ENCODE data around the gene P2RY12.

The P2RY12 gene

DNA sequence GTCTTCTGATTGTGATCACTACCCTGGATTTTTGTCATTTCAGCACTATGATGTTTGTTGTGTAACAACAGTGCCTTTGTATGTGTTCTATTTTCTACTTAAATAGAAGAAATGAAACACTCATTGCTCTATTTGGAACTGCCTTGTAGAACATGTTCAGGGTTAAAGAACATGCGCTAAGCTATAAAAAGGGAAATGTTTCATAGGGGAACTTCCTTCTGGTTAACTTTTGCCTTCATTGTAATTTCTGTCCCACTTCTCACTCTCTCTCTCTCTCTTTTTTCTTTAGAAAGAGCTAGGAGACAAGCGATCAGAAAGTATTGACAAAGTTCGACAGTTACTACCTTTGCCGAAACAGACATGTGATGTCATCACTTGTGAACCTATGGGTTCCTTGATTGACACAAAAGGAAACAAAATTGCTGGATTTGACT is at the start of gene P2RY12:
TSS of gene P2RY12 (minus strand) at position 13 of the 434 bp plus-strand sequence. CDS start 45,908 bp downstream, outside the sequence.
- no peak for DNase-seq

DNA sequence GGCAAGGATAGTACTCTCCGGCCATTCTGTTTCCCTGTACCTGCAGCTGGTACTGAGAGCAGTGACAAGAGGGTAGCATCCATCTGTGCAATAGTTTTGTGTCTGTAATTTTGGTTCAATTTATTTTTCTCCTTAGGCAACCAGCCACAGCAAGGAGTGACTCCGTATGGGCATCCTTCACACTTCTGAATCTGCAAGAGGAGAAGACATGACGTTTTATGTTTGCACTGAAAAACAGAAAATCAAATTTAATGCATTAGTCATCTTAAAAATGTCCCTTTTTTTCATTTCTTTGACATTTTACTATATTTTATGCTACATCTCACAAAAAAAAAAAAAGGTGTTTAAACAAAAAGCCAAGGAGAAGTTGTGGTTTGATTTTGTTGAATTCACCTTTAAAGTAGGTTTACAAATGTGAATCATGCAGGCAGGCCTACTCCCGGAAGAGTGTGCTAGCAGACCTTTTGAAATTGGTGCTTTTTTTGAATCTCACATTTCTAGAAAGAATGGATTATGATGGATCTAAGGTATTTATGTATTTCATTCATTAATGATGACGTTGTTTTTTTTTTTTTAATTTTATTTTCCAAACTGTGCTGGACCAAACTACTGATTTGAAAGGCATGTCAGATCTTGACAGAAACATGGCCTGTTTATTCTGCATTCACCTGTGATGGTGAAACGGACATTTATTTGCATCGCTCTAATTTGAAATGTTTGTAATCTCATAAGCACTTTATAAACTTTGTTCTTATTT is 48.2 kb upstream of the P2RY12 start:
- no peak for DNase-seq

DNA sequence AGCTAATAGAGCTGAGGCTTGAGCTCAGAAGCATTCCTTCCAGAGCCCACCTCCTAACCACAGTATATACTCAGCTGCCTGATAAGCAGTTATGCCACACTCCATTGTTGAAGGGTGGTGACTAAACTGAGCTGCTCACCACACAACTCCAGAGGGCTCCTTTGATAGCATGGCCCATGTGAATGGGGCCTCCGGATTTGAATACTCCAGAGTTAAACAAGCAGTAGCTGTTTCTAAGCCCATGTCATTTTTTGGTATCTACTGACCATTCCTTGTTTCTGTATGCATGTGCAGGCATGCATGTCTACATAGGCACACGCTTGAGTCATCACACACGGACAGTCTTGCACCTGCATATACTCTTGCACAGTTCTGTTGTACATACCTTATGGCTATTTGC is 47.4 kb upstream of the P2RY12 start:
- DNase-seq = peak; percentile 47

DNA sequence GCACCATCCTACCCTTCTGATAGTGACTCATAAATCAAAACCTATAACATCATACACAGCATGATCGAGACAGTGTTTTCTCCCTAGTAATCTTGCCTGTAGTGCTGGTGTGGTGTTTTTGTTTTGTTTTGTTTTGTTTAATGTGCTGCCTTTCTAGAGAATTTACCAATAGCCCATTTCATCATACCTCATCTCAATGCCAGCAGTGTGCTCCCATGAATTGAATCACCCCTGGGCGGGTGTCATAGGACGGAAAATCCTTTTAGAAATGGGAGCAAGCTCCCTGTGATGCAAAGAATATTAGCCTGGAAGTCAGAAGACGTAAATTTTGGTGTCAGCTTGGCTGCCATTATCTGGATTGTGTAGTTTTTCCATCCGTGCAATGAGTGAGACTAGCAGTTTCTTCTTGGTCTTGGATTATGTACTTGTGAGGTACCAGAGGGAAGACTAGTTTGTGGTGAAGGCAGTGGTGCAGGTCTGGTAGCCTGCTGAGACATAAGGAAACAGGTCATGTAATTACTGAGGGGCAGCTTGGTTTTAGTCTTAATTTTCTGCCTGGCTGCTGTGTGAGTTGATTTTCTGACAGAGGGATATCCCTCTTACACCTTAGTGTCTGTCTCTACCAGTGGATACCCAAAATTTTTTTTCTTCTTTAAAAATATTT is 46.4 kb upstream of the P2RY12 start:
- DNase-seq = no peak

DNA sequence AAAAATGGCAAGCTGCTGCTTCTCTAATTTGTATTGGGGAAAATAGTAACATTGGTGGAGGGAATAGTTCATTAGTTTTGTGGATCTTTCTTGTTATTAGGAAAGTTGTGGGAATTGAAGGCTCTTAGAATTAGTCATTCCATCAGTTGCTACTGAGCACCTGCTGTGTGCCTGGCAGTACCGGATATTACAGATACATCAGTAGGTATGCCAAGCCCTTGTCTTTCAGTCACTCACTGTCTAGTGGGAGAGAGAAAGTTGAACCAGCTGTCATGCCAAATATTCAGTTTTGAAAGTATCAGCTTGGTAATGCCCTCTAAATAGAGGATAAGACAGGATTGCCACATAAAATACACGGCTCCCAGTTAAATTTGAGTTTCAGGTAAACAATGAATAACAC is 43.8 kb upstream of the P2RY12 start:
- DNase-seq = no peak

DNA sequence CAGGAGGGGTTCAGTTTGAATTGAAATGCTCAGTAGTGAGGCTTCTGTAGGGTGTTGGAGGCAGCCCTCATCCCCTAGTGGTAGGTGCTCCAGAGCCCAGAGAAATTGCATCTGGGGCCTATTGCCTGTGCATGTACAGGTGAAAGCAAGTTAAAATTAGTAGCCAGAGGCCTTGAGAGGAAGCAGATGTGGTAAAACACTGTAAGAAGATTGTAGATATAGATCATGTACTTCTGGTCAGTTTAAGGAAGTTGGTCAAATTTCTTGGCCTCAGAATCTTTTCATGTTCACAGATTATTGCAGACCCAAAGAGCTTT is 41.7 kb upstream of the P2RY12 start:
- no peak for DNase-seq

DNA sequence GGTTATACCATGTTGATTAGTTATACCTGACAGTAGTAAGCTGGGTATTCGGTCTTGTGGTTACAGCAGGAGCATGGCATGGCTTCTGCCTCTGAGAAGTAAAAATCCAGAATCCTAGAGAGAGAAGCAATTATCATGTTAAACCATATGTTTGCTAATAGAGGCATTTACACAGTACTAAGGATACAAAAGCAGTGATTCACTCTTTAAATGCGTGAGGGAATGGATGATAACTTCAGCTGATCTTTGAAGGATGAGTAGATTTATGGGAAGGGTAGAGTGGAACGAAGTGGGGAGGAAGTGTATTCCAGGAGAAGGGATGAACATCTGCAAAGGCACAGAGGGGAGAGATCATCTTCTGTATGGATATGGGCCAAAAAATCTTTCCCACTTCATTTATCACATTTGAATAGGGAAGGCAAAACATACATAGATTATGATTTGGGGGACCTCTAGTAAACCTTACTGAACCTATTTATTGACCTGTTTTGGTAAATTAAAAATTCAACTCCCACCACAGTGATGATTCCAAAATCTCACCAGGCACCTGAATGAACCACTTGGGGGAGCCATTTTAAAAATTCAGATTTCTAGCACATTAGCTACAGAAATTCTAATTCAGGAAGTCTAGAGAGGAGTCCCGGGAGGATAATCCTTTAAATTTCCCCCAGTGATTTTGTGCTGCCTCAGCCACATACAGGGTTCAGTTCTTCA is 41.2 kb upstream of the P2RY12 start:
- peak; percentile 50 for DNase-seq

DNA sequence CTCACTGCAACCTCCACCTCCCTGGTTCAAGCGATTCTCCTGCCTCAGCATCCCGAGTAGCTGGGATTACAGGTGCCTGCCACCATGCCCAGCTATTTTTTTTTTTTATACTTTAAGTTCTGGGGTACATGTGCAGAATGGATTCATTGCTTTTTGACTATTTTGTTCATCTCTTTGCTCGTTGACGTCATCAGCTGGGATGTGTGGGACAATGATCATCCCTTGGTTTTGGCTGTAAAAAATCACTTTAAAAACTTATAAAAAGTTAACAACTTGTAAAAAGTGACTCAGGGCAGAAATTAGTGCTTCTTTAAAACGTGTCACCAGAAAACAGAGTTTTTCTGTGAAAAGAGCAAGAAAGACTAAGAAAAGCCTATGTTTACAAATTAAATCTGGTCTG is 38.5 kb upstream of the P2RY12 start:
- DNase-seq = no peak

DNA sequence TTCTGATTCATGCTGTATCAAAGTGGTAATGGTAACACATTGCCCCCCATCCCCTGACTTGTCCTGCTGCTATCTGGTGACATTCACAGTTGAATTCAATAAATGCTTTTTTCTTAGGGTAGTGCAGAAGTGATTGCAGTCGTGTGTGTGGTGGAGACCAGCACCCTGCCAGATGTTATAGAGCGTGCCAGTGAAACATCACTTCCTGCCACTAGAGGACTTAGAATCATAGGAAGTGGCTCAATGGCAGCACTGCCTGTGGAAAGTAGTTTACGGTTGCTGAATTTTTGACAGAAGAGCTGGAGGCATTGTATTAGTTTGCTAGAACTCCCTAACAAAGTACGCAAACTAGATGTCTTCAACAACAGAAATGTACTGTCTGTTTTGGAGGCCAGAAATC is 37.4 kb upstream of the P2RY12 start:
- no peak for DNase-seq

DNA sequence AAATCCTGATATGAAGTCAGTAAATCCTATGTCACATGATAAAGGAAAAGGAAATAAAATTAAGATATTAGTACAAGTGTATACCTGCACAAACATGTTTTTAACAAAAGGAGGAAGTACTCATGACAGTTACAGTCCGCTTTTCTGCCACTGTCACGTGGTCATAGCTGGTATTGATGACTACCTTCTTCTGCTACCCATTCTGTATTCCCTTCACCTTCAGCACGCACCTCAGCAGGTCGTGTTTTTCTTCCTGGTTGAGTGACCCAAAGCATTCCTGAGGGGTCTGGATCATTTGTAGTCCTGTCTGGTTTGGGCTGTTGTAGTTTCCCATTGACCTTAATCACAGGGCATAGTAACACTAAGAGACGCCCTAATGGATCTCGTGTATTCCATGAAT is 35.3 kb upstream of the P2RY12 start:
- DNase-seq = no peak

DNA sequence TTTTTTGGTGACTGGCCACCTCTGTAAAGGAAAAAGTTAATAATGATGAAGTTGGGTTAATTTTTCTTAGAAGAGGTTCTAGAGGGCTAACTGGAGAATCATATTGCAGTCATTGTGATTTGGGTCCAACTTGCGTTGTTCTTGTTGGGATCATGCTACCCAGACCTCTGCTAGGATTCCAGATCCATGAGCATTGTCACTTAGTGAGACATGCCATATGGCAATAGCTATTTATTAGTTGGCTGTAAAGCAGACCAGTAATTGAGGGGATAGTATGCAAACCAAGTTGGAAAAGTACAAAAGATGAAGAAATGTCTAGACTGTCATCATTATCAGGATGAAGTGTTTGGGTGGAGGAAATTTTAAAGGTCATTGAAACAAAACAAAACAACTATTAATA is 30.7 kb upstream of the P2RY12 start:
- DNase-seq = no peak

DNA sequence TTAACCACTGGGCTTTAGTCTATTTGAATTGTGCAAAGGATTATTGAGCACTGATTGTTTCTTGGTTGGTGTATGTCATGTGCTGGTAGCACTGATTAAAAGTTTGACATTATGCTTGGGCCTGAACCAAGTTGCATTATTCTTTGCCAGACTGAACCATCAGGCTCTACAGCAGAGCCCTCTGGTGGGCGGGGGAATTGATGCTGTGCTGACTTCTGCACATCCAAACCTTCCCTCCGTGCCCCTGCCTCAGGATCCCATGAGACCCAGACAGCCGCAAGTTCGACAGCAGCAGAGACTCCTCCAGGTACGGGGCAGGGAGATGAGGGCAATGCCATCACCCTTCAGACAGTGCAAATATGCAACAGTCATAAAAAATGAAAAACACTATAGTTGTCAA is 28.4 kb upstream of the P2RY12 start:
- no peak for DNase-seq

DNA sequence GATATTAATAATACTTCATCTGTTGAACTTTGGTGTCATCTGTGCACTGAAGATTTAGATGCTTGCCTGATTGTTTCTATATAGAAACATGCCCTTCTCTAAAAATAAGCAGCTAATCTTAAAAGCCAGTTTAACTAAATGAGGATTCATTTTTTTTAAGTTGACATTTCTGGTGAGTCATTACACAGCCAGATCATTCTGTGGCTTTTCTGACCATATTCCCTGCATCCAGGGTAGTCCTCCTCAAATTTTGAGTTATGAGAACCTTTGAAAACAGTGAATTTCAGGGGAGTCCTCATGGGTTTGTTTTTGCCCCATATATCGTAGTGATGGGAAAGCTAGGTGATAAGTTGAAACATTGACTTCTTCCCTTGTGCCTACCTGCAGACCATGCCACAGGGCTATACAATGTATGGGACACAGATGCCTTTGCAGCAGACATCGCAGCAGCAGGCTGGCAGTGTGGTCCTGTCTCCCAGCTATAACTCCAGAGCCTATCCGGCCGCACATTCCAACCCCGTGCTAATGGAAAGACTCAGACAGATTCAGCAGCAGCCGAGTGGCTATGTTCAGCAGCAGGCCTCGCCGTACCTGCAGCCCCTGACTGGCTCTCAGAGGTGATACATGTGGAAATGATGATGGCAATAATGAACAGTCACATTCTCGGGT is 26.5 kb upstream of the P2RY12 start:
- DNase-seq = peak; percentile 67

DNA sequence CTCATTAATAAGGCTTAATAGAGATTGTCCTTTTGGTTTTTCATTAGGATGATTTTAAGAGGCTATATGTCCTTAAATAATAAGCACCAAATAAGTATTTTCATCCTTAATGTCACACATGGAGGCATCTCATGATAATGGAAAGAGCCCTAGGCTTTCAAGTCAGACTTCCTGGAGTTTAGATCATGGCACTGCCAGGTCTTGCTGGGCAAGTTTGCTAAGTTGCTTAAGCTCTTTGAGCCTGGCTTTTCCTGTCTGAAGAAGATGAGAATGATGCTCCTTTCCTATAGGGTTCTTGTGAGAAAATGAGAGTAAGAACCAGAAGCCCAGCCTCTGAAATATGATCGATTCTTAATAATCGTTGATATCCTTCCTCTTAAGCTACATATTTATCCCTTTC is 23.4 kb upstream of the P2RY12 start:
- no peak for DNase-seq

DNA sequence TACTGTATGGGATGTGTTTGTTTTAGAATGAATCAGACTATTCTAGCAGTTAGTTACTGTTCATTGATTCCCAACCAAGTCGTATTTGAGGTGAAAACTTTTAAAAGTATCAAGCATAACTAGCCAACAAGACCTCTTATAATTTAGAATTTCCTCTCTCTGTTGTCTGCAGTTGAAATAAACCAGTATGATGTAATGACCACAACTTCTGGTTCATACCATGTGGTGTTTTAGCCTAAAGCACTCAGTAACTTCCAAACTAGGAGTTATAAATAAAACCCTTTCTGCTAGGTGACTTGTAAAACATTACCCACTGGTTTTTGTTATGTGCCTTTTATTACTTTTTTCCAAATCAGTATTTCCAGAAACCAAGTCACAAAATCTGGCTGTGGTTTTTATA is 19.8 kb upstream of the P2RY12 start:
- DNase-seq = peak; percentile 67

DNA sequence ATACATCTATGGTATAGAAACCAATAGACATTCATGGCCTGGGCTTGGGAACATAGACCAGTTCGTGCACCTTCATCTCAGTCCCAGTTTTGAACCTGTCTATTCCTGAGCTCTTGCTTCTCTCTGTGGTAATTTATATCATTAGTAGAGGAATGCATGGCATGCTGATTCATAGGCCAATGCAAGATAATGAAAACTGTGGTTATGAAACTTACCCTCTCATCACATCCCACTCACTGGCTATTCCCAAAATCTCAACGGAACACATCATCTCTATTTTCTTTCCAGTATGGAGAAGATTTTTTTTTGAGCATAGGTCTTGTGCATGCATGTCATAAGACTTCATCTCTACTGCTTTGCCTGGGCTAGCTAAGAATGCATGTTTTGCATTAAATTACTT is 18.7 kb upstream of the P2RY12 start:
- DNase-seq = peak; percentile 84

DNA sequence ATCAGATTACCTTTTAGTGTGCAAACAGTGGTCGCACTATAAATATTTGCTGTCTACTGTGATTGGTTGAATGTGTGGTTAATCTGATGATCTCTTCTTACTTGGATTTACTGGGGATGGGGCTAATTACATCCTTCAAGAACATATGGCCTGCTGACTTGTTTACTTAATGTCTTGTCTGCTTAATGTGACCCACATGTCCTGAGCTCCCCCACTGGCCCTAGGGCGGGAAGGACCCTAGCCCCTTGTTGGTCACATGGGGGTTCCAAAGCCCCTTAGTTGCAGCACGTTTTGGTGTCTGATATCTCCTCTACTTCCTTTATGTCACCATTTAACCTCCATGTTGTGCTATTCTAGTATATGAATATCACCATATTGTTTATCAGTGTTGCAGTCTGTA is 17.8 kb upstream of the P2RY12 start:
- DNase-seq = no peak

DNA sequence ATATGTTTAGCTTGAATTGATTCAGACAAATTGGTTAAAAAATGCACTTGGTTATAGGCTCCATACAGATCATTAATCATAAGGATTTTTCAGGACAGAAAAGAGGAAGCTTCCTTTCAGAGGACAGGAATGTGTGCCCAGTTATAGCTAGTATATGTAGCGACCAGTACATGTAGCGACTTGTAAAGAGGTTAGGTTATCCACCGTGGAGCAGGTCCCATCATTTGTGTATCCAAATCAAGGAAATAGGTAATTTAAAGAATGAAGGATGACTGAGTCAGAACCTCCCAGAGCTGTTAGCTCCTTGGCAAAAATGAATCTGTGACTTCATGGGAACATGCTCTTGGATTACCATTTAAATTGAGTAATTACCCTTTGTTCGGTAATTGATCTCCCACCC is 15.8 kb upstream of the P2RY12 start:
- no peak for DNase-seq

DNA sequence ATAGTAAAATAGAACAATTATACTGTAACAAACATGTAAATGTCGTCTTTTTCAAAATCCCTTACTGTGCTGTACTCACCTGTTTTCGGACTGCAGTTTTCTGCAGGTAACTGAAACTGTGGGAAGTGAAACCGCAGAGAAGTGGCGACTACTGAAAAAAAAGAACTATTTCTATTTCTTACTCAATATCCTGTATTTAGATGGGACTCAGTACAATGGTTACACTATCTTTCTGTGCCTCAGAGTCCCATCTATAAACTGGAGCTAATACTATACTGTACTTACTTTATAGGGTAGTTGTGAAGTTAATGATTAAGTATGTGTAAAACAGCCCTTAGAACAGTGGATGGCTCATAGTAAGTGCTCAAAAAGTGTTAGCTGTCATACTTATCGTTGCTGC is 14.3 kb upstream of the P2RY12 start:
- DNase-seq = no peak

DNA sequence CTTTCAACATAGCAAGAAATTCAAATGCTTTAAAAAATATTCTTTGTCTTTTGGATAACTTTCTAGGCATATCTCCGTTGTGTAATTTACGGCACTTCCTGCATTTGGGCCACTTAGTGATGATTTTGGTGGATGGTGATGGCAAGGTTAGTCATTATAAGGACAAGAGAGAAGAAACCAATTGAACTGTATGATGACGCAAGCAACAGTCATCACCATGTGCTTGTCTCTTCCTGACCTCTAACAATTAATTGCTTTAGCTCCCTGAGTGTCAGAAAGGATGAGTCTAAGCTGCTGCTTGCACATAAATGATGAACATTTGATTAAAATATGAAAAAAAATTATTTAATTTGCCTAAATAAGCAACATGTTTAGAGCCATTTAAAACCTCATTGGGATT is 11.3 kb upstream of the P2RY12 start:
- peak; percentile 62 for DNase-seq

DNA sequence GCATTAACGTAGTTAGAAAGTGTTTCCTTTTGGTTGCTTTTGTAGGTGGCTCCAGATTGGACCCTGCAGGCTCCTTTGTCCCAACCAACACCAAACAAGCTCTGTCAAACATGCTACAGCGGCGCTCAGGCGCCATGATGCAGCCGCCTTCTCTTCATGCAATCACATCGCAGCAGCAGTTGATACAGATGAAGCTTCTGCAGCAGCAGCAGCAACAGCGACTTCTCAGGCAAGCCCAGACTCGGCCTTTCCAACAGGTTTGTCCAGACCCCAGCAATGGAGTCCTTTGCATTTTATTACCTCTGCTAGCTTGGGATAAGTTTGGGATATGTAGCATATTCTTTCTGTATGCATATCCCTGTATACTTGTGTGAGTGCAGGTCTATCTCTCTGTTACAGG is 10.1 kb upstream of the P2RY12 start:
- no peak for DNase-seq

DNA sequence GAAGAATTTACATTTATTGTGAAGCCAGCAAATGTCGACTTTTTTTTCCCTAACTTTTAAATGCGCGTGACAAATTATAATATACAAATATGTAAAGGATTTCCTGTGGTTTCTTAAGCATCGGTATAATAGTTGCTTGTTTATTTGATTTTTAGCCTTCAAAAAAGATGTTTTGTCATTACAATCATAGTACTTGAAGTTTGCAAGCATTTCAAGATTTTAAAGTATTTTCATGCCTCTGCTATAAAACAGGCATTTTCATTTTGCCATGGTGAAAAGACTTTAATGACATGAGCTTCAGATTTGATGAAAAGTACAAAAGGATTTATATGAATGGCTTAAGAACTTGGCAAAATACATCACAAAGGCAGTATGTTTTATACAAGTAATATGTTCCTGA is 9.4 kb upstream of the P2RY12 start:
- peak; percentile 52 for DNase-seq

DNA sequence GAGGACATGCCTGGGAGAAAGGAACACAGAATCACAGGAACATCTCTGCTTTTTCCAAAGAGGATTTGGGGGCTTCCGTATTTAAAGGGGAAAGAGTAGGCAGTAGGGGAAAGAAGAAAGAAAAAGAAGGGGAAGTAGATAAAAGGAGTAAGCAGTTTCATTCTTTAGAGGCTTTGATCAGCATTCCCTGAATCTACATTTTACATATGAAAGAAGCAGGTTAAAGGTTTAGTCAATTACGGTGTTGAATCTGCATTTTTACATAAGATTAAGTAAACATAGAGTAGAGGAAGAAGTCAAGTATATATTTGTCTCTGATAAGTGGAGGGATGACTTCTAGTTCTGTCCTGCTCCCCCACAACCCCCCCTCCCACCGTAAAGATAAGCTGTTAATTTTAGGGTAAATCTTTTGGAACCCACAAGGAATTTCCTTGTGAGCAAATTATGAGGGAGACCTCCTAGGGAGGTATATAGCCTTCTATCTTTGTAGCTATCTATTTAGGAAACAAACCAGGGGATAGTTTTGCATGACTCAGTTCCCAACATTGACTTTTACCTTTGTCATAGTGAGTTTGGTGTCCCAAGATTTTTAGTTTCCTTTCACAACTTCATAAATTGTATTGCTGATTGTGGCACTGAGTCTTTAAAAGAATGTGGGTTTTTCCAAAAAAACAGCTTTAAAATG is 8.7 kb upstream of the P2RY12 start:
- peak; percentile 17 for DNase-seq
